NAMALWA (cell line): ENCODE data around the gene CASP10.
"Not testable (repeated sequence)": the region's sequence is repeated elsewhere in the genome, so short reads cannot be mapped to it uniquely, and the experiment has no call there.

Experiments used
- DNase-seq: peaks from one replicate; pipeline ENCODE4 v3.0.0-alpha.2; 2015; ENCODE audit warnings: low spot score

The CASP10 gene, protein sequence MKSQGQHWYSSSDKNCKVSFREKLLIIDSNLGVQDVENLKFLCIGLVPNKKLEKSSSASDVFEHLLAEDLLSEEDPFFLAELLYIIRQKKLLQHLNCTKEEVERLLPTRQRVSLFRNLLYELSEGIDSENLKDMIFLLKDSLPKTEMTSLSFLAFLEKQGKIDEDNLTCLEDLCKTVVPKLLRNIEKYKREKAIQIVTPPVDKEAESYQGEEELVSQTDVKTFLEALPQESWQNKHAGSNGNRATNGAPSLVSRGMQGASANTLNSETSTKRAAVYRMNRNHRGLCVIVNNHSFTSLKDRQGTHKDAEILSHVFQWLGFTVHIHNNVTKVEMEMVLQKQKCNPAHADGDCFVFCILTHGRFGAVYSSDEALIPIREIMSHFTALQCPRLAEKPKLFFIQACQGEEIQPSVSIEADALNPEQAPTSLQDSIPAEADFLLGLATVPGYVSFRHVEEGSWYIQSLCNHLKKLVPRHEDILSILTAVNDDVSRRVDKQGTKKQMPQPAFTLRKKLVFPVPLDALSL

DNA sequence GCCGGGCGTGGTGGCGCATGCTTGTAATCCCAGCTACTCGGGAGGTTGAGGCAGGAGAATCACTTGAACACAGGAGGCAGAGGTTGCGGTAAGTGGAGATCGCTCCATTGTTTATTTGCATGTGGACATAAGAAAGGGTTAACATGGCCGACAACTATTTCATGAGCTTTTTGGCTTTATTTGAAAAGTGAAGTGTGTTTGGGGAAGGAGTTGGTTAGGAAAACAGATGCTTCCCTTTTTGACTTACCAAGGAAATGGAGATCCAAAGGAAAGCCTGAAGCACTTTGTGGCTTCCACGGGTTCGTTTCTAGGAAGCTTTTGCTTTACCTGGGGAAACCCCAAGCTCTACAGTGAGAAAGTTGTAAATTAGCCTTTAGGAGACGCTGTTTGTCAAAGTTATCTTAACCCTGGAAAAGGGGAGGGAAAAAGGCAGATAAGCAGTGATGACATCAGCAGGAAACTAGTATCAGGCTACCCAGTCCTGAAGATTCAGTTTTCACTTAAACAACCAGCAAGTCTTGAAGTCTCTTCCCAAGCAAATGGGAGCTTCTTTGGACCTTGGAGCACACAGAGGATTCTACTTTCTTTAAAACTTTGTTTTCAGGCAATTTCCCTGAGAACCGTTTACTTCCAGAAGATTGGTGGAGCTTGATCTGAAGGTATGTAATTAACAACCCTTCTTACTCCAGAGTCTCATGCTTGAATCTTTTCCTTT is at the start of gene CASP10:
Gene CASP10, plus strand, starts transcription at position 492 of the 715 bp plus-strand sequence. CDS start 2,637 bp downstream, outside the sequence.
- peak; percentile 48 for DNase-seq

DNA sequence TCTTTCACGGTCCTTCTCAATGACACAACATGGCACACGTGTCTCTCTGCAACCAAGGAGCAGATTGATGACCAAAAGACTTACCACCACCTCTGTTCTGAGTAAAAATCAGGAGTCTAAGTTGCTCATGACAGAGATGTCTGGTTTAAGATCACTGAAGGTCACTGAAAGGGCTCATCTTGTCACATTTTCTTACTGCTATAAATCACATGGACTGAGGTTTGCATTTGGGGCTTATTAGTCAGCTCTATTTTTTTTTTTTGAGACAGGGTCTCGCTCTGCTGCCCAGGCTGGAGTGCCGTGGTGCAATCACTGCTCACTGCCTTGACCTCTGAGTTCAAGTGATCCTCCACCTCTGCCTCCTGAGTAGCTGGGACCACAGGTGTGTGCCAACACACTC is 47.6 kb upstream of the CASP10 start:
- no peak for DNase-seq

DNA sequence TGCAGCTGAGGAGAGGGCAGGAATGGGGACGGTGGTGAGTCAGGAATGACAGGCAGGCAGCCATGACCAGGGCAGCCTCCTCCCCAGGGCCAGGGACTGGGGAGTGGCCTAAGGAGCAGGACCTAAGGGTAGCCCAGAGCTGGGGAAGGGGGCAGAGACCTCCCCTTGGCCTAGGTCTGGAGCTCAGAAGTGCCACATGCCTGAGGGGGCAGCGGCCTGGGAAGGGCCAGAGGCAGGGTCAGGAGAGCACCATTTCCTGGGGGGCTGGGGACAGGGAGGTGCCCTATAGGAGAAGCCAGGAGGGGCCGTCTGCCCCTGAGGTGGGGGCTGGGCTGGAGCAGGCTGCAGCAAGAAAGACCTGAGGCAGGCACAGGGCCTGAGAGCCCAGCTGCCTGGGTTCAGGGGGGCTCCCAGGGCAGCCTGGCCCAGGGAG is 46.0 kb upstream of the CASP10 start:
- DNase-seq, result no peak

DNA sequence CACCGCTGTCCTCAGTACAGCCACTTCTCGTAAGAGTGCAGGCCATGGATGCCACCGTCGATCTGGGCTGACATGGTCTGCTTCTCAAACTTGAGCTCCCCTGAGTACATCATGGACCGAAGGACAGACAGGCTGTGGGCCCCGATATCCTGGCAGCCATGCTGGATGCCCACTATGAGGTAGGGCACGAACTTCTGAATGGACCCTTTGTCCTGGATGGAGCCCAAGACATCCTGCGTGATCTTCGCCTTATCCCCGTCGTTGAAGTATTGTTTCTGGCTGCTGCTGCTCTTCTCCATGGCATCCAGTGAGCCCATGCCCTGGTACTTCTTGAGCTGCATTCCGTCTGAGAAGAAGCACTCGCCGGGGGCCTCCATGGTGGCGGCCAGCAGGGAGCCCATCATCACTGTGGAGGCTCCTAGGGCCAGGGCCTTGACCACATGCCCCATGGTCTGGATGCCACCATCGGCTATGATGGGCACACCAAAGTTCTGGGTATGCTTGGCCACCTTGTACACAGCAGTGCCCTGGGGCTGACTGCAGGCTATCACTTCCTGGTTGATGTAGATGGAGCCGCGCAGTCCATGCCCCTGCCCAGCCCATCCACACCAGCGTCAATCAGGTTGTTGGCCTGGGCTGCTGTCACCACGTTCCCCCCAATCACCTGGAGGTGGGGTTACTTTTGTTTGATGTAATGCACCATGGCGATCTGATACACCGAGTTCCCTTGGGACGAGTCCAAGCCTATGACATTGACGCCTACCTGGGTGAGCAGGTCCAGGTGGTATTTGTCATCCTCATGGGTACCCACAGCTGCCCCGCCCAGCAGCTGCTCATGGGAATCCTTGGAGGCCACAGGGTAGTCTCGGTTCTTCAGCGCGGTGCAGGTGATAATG is 45.2 kb upstream of the CASP10 start:
- DNase-seq, result no peak

DNA sequence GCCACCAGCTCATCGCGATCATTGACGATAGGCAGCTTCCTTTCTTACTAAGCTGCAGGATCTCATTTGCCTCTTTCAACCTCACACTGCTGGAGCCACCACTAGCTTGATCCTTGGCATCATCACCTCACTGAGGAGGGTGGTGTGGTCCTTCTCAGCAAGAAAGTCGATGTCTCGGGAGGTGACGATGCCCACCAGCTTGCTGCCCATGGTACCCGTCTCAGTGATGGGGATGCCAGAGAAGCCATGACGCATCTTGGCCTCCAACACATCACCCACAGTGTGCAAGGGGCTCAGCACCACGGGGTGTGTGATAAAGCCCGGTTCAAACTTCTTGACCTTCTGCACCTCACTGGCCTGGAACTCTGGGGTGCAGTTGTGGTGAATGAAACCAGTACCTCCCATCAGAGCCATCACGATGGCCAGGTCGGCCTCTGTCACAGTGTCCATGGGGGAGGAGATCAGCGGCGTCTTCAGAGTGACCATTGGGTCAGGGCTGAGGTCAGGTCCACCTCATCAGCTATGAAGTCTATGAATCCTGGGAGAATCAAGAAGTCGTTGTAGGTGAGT is 44.5 kb upstream of the CASP10 start:
- DNase-seq, result no peak

DNA sequence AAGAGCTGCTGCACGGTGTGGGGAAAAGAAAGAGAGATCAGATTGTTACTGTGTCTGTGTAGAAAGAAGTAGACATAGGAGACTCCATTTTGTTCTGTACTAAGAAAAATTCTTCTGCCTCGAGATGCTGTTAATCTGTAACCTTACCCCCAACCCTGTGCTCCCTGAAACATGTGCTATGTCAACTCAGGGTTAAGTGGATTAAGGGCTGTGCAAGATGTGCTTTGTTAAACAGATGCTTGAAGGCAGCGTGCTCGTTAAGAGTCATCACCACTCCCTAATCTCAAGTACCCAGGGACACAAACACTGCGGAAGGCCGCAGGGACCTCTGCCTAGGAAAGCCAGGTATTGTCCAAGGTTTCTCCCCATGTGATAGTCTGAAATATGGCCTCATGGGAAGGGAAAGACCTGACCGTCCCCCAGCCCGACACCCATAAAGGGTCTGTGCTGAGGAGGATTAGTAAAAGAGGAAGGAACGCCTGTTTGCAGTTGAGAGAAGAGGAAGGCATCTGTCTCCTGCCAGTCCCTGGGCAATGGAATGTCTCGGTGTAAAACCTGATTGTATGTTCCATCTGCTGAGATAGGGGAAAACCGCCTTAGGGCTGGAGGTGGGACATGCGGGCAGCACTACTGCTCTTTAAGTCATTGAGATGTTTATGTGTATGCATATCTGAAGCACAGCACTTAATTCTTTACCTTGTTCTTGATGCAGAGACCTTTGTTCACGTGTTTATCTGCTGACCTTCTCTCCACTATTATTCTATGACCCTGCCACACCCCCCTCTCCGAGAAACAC is 43.8 kb upstream of the CASP10 start:
- DNase-seq, result not testable (repeated sequence)

DNA sequence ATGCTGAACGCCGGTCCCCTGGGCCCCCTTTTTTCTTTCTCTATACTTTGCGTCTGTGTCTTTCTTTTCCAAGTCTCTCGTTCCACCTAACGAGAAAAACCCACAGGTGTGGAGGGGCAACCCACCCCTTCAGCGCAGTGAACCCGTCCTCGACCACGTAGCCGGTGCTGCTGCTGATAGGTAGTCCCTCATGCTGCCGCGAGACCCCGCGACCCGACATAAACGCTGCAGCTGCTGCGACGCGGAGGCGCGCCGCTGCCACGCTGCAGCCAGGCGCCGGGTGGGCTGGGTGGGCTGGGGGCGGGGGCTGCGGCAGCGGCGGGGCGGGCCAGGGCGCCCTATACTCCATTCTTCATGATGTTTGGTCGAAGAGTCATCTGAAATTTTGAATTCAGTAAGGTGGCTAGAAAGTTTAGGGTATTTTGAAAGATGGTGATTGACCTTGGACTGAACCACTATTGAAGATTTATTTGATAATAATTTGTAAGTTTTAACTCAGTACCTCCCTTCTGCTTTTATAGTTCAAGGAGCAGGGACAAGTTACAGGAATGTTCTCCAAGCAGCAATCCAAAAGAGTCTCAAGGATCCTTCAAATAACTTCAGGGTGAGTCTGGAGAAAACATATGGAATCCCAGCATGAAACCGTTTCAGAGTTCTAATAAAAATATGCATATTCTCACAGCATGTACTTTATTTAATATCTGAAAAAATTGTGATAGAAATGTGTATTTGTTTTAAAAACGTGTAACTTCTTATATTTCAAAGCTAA is 42.9 kb upstream of the CASP10 start:
- DNase-seq, result no peak

DNA sequence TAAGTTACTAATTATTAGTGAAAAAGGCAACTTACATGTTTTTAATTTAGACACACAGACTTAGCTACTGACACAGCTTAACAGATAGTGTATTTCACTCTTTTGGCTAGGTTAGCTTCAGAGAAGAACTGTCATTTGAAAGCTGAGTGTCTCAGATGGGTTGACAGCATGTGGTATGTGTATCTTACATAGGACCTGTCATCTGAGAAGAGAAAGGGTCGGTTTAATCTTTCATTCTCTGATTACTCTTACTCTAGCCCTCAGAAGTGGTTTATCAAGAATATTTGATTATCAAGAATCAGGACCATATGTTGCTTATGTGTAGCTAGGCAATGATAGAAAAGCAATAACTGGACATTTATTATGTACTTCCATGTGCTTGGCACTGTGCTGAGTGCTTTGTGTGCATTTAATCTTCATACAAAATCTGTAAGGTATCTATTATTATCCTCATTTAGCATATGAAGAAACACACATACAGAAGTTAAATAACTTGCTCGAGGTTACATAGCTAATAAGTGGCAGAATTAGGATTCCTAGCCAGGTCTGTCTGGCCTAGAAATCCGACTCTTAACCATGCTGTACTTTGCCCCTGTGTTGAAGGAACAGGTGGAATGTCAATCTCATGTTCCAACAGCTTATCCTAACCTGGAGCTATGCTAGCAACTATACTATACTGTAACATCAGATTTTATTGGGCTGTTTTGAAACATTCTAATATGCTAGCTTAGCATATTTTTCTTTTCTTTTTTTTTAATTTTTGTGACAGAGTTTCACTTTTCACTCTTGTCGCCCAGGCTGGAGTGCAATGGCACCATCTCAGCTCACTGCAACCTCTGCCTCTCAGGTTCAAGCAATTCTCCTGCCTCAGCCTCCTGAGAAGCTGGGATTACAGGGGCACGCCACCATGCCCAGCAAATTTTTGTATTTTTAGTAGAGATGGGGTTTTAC is 38.6 kb upstream of the CASP10 start:
- no peak for DNase-seq

DNA sequence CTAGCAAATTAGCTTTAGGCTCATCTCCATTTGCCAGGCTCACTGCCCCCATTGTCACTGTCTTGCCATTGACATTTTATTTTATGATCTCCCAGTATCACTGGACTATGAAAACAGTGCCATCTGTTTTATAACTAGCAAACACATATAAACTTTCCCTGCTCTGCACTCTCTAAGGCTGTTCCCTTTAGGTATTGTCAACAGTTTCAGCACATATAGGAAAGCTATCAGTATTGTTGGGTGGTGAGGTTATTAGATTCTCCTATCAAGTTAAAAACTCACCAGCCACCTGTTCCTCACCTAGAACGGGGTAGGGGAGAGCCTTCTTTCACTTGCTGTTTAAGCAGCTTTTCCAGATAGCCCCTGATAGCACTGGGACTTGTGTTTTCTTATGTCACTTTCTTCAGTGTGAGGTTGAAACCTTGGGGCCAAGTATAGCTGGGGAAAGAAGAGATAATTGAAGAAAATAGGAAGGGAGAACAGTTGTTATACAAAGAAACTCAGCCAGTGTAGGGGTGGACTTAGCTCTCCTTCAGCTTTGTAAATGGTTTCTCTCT is 34.4 kb upstream of the CASP10 start:
- no peak for DNase-seq

DNA sequence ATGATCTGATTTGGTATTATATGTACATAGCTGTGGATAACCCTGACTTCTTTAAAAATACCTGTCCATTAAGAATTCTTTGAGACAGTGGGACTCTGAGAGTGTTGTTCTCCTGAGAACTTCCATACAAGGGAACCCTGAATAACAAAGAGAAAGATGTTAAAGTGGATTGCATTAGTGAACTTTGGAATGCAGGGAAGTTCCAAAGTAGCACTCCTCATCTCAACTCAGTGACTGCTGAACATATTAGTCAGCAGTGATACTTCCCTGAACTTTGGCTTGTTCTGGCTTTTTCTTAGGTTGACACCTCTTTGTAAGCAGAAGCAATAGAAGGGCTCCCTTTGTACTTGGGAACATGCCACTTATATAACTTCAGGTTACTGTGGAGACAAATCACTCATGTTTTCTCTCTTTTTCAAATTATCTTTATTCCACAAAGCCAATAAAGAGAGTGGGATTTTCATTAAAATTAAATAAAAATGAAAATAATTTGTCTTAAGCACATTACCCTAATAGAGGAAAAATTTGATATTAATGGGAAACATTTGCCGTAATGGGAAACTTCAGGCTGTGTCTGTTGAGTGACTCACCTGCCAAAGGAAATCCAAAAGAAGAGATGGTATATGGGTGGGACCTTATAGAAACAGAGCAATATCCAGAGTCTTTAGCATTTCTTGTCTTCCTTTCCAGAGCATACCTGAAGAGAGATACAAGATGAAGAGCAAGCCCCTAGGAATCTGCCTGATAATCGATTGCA is 33.7 kb upstream of the CASP10 start:
- no peak for DNase-seq

DNA sequence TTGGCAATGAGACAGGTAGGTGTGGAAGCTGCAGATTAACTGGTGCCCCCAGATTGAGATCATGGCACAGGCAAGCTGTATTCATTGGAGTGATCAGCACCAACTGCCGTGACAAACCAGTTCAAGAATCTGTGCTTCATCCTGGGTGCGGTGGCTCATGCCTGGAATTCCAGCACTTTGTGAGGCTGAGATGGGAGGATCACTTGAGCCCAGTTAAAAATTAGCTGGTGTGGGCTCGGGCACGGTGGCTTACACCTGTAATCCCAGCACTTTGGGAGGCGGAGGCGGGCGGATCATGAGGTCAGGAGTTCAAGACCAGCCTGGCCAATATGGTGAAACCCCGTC is 33.1 kb upstream of the CASP10 start:
- not testable (repeated sequence) for DNase-seq

DNA sequence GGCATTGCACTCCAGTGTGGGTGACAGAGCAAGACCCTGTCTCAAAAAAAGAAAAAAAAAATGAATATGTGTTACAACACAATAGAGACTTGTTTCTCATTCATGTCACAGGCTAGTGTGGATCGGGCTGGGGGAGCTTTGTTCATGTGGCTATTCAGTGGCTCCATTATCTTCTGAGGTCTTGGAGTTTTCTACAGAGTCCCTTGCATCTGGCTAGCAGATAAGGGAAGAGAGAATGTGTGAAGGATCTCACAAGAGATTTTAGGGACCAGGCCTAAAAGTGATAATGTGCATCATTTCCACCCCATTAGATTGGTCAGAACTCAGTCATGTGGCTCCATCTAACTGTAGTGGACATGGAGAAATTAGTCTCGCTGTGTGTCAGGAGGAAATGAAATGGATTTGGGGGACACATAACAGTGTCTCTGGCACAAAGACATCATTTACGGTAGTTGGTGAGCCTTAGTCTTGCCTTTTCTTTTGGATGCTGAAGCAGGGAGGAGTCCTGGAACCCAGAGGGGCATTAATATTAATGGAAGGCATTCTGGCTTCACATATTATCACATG is 32.4 kb upstream of the CASP10 start:
- DNase-seq, result no peak

DNA sequence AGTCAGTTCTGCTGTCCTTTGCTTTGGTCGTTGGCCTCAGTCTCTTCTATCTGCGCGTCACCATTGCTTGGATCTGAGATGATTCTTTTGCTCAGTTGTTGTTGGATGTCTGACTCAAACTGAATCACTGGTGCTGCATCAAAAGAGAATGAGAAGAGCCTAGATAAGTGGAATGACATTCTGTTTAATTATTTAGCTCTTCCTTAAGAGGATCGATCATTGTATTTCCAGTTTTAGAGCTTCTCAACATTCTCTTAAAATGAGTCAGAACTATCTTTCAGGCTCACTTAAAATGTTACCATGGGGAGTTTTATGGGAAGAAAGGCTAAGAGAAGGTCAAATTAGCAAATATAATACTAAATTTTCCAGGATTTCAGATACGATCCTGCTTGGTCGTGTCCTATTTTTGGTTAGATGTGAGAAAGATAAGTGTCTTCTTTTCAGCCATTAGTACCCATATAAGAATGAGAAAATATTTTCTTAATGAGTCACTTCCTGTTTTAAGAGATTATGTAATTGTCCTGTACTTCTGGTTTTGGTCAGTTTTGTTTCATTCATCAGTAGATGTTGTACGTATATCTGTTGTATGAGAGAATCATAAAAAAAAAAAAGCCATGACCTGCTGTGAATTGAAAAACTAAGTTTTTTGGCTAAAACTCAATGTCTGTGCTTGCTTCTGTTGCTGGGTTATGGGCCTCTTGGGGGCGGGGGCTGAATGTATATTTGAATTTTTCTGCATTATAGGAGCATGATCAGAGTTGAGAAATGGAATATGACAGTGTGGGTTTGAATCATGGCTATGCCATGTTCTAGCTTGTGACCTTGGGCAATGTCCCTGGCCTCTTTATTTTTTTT is 31.6 kb upstream of the CASP10 start:
- DNase-seq, result peak; percentile 26

DNA sequence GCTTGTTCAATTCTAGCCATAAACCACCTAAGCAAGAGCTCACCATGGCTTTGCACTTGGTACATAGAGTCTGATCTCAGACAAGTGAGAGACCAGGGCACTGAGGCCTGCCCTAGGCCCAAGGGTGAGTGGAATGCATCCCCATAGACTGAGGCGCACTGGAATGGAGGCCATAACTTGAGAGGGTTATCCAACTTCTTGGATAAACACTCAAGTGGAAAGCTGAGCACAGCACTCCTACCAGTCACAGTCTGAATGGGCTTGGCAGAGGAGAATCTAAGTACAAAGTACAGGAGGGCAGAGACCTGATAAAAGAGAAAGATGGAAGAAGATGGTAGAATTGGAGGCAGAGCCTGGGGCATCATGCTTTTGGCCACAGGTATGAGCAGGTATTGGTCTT is 30.4 kb upstream of the CASP10 start:
- DNase-seq, result no peak

DNA sequence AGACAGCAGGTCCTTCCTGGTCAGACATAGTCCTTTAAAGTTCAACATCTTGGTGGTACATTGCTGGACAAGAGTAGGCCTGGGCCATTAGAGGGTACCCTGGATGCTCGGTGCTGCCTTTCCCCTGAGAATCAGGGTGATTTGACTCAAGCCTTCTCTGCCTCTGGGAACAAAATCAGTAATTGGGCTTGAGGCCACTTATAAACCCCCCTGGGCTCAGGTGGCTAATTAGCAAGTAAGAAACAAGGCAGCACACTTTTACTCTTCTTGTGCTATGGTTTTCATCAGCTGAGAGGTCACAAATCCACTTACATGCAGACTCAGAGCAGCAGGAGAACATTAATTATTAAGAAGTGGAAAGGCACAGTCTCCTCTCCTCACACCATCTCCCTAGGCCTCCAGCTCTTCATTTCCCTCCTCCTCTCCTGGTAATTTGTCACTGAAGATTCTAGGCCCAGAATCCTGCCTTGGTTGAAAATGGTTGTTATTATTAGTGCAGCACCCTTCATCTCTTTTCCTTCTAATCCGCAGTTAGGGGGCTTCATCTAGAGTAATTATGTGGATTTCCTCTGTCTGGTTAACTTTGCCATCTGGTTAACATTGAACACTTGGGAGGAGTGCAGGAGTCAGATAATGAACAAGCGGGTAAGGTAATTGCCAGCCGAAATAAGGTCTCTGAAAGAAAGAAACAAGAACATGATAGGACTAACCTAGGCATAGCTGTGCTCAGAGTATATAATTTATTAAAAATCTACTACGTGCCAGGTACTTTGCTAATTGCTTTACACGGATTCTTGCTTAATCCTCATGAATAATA is 29.7 kb upstream of the CASP10 start:
- no peak for DNase-seq
